SK-MEL-5 (cell line): ENCODE data around the gene MAMDC4. TPM values are rescaled to one million over a fixed set of nuclear protein-coding genes. Genes with fewer than 3 reads are reported as not detected.
"Not testable (repeated sequence)": the region's sequence is repeated elsewhere in the genome, so short reads cannot be mapped to it uniquely, and the experiment has no call there.

ENCODE experiments used
- DNase-seq: peaks from one replicate; pipeline ENCODE4 v3.0.0-alpha.2; 2016; ENCODE audit warnings: low read depth, low spot score
- in situ Hi-C: cut with HindIII; loops from 2 replicates; pipeline ENCODE4 v1.10.0; 2016; ENCODE audit warnings: low sequenced_read_pairs, high pct_unique_total_duplicates, low pct_unique_long_range_greater_than_20kb
- total RNA-seq: library from RNA; depleted of rRNA; stranded (reverse); fragments of >200 nt; shearing (Covaris generic); gene quantifications from 2 replicates; pipeline ENCODE4 v1.2.3, GENCODE V29; 2014

Gene MAMDC4
- total RNA-seq, 1 experiment from 2014 or later, result 1.3 TPM

DNA sequence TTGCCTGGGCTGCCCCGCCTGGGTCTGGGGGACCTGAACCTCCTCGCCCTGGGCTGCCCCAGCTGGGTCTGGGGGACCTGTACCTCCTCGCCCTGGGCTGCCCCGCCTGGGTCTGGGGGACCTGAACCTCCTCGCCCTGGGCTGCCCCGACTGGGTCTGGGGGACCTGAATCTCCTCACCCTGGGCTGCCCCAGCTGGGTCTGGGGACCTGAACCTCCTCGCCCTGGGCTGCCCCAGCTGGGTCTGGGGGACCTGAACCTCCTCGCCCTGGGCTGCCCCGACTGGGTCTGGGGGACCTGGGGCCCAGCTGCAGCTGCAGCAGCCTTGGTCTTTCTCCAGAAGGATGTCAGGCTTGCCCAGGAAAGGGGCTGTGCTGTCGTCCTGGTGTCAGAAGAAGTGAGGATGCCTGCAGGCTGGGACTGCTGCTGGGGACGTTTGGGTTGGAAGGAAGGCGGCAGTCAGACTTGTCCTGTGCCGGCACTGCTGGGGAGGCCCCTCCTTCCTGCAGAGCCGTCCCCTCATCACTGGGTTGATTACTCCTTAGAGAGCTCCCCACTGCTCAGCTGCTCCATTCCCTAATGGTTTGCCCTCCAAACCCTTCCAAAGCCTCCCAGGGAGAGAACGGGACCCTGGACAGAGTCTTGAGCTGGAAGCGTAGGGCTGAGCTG lies 18.6 kb upstream of the MAMDC4 start:
- DNase-seq, in situ Hi-C loops: not testable (repeated sequence)

DNA sequence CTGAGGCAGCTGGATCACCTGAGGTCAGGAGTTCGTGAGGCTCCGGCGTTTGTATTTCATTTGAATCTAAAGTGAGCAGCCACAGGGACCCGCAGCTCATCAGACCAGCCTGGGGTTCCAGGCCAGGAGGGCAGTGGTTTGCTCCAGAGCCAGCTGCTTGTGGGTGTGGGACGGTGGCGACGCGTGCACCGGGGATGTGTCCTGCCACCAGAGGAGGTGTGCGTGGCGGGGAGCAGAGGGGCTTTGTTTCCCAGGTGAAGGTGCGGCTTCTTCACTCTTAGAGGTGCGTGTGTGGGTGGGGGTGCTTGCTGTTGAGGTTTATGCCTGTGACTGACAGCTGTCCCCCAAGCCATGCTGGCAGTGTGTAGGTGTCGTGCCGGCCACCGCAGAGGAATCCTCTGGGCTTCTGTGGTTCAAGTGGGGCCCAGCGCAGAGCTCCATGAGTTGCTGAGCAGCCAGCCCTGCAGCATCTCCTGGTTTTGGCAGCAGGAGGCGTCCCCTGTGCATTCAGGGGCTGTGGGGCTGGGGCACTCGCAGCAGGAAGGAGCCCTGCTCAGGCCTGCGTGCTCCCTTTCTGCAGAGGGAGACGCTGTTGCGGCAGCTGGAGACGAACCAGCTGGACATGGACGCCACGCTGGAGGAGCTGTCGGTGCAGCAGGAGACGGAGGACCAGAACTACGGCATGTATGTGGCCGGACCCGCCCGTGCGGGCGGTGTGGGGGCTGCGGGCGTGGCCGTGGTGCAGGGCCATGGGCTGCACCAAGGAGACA lies 16.8 kb upstream of the MAMDC4 start:
- in situ Hi-C loops, result no loop called here
- DNase-seq, result no peak

DNA sequence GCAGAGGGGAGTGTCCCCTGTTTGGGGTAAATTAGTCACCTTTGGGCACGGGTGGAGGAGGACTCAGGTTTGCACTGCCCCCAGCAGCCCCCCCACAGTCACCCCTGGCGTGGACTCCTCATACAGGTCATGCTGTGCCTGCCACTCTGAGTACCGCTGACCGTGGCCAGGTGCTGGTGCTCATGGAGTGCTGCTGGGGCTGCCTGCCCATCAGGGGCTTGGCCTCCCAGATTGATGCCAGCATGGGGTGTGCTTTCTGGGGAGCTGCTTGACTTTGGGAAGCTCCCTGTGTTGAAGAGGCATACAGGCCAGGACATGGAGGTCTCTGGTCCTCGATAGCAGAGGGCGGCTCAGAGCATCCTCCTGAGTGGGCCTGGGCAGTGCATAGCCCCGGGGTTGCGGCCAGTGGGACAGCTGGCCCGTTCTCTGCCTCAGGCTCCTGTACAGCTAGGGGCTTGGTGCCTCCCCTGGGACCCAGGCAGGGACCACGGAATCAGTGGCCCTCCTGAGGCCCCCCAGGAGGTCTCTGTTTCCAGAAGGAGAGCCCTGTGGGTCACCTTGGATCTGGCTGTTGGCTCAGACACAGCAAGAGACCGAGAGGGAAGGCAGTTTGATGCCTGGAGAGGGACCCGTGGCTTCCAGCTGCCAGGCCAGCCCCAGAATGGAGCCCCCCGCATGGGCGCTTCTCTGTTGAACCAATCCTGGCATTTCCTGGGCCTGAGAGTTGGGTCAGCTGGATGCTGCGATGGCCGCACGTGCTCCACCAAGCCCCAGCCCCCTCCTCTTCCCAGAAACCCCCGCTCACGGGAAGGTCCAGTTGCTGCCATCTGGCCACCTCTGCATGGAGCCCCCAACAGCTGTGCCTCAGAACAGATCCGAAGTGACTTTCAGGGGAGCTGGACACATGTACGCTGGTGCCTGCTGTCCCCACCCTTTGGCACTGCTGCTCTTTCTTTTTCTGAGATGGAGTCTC lies 15.9 kb upstream of the MAMDC4 start:
- in situ Hi-C loops, result no loop called here
- DNase-seq, result no peak

DNA sequence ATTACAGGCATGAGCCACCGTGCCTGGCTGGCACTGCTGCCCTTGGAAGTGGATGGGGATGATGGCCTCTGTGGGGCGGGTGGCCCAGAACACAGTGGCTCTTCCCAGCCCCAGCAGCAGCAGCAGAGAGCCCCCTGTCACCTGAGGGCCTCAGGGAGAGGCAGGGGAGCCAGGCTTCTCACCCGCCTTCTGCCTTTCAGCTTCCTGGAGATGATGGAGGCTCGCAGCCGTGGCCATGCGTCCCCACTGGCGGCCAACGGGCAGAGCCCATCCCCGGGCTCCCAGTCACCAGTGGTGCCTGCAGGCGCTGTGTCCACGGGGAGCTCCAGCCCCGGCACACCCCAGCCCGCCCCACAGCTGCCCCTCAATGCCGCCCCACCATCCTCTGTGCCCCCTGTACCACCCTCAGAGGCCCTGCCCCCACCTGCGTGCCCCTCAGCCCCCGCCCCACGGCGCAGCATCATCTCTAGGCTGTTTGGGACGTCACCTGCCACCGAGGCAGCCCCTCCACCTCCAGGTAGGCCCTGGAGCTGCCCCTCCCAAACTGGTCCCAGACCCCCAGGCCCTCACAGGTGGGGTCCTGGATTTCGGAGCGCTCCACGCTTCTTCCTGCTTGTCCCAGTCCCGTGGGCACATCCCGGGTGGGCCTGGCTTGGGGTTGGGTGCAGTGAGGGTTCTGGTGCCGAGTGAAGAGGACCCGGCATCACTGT lies 14.8 kb upstream of the MAMDC4 start:
- no peak for DNase-seq
- in situ Hi-C loops, result no loop called here

DNA sequence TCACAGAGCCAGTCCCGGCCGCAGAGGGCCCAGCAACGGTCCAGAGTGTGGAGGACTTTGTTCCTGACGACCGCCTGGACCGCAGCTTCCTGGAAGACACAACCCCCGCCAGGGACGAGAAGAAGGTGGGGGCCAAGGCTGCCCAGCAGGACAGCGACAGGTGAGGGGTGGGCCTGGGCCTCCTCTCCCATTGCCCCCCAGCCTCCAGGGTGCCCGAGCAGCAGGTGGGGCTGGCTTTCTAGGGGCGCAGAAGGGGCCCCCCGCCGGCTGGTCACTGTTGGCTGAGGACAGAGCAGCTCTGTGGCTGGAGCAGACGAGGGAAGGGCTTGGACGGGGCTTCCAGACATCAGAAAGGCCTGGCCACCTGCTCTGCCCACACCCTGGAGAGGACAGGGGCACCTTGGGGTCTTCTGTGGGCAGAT lies 14.3 kb upstream of the MAMDC4 start:
- in situ Hi-C loops, DNase-seq: not testable (repeated sequence)

DNA sequence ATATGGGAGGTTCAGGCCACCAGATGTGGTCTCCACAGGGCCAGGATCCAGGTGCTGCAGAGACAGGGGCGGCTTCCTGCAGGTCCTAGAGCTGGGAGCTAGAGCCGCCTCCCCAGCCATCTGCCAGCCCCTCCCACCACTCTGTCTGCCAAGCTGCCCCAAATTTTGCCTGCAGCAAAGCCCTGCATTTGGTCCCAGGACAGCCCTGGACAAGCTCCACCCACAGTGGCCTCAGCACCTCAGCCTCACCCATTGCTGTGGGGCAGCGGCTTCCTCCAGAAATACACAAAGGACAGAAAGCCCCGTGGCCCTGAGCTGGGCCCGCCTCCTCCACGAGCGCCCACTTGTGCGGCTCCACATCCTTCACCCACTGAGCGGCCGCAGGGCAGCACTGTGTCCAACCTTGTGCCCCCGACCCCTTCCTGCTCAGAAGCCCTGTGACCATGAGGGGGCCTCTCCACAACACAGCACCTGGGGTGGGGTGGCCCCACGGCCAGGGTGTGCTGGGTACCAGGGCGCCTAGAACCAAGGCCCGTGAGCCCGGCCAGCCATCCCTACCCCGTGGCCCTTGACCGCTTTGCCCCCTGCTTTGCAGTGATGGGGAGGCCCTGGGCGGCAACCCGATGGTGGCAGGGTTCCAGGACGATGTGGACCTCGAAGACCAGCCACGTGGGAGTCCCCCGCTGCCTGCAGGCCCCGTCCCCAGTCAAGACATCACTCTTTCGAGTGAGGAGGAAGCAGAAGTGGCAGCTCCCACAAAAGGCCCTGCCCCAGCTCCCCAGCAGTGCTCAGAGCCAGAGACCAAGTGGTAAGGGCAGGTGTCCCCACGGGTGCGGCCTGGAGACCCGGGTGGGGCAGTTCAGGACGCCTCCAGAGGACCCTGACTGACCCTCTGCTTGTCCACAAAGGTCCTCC lies 13.6 kb upstream of the MAMDC4 start:
- DNase-seq, result no peak
- in situ Hi-C loops, result no loop called here

DNA sequence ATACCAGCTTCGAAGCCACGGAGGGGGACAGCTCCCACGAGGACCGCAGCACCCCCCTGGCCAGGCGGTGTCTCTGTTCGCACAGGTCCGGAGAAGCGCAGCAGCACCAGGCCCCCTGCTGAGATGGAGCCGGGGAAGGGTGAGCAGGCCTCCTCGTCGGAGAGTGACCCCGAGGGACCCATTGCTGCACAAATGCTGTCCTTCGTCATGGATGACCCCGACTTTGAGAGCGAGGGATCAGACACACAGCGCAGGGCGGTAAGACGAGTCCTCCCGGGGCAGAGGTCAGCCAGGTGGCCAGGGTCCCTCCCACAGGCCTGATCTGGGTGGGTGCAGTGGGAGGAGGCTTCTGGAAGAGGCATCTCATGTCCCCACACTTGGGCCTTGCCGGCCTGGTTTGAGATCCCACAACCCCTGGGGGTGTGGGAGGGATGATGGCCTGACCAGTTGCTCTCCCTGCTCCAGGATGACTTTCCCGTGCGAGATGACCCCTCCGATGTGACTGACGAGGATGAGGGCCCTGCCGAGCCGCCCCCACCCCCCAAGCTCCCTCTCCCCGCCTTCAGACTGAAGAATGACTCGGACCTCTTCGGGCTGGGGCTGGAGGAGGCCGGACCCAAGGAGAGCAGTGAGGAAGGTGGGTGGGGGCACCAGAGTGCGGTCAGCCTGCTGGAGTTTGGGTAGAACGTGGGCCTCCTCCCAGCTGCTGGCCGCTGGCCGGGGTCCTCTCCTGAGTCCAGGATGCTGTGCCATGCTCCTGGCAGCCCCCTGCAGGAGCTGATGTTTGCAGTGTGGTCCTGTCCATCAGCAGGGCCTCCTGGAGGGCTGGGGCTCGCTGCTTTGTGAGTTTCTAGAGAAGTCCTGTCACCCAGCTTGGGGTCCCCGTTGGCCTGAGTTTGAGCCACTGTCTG lies 12.7 kb upstream of the MAMDC4 start:
- no peak for DNase-seq
- in situ Hi-C loops, result no loop called here

DNA sequence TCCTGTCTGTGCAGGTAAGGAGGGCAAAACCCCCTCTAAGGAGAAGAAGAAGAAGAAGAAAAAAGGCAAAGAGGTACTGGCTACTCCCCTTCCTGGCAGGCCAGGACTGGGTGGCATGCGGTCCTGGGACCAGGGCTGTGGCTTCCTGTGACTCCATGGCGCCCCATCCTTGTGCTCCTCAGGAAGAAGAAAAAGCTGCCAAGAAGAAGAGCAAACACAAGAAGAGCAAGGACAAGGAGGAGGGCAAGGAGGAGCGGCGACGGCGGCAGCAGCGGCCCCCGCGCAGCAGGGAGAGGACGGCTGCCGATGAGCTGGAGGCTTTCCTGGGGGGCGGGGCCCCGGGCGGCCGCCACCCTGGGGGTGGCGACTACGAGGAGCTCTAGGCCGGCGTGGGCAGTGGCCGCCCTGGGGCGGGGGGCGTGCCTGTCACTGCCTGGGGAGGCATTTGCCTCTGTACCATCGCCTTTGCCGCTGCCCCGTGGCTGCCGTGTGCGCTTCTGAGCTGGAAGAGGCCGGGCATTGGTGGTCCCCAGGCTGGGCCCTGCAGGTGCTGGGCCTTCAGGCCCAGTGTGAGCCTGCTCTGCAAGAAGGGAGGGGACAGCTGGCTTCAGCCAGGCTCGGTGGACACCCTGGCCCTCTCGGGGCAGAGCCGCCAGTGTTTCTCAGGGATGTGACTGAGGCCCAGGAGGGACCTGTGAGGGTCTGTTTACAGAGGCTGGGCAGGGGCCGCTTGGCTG lies 11.8 kb upstream of the MAMDC4 start:
- in situ Hi-C loops, result no loop called here
- no peak for DNase-seq

DNA sequence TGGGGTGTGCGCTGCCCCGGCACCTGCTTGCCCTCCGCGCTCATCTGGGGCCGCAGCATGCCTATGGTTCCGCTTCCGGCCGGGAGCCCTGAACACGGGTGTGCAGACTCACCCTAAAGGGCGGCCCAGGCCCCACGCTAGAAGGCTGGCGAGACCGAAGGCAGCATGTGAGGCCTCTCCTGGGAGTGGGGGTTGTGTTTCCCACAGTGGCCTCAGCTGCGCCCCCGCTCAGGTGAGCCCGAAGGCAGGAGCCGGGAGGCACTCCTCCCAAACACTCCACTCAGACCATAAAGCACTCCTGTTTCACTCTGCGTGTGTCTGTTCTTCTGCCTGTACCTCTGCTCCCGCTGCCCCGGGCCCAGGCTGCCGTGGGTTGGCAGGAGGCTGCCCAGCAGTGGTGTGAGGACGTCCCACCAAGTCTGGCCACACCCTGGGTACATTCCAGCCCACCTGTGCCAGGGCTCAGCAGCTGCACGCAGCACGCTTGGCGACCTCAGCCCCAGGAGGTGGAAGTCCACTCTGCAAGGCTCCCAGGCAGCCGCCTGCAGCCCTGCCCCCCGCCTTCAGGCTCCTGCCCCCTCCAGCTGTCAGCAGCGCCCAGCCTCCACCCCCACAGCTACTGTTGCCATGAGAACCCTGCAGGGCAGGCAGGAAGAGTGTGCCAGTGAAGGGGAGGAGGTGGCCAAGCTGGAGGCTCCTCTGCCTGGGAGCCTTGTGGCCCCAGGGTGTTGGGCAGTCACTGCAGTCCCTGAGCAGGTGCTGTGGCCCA lies 11.1 kb upstream of the MAMDC4 start:
- no peak for DNase-seq
- in situ Hi-C loops, result no loop called here

DNA sequence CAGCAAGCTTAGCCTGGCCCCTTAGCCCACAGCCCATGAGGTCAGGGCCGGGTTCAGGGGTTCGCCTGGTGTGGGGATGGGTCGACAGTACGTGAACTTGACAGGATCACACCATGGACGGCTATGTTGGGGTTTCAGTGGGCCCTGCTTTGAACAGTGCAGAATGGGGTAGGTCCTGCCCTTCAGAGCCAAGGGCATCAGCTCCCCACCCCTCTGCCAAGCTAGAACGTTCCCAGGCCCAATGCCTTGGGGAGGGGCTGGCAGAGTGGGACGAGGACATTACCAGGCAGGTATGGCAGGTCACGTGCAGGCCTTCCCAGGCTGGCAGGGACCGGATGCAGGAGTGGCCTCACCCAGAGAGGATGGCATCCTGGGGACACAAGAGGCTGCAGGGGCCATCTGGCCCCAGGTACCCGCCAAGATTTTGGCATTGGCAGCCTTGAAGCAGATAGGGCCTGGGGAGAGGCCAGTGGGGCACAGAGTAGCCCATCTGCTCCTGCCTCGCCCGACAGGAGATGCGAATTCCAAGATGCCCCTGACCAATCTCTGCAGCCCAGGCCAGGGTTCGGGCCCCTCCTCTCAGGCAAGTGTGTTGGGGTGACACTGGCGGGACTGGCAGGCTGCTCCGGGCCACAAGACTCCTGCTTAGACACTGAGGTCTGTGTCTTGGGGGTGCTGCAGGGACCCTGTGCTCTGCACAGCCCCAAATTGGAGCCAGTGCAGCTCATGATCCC lies 10.3 kb upstream of the MAMDC4 start:
- in situ Hi-C loops, DNase-seq: not testable (repeated sequence)

DNA sequence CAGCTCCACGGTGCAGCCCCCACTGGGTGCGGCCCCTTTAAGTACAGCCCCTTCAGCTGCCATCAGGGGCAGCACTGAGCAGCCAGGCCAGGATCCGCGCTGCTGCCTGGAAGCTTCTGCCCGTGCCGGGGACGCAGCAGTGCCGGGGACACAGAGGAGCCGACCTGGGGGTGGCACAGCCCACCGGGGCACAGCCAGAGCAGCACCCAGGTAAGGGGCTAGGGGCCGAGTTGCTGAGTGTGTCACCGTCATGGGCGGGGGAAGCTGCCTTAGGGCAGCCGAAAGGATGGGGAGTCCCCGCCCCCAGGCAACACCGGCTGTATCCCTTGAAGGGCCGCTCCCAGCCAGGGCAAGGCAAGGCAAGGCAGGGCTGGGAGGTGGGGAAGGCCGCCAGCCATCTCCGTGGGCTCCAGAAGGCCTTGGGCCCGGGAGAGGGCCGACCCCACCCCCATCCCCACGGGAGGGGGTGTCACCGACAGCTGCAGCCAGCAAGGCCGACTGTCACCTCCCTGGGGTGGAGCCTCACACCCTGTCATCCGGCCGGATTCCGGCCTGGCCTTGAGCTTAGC lies 9.7 kb upstream of the MAMDC4 start, which contains the start of gene AJM1:
Gene AJM1 (plus strand): TSS at position 99 of the 569 bp plus-strand sequence. CDS start 1,937 bp downstream, outside the sequence.
- in situ Hi-C loops, result not testable (repeated sequence)
- DNase-seq, result peak; percentile 78

DNA sequence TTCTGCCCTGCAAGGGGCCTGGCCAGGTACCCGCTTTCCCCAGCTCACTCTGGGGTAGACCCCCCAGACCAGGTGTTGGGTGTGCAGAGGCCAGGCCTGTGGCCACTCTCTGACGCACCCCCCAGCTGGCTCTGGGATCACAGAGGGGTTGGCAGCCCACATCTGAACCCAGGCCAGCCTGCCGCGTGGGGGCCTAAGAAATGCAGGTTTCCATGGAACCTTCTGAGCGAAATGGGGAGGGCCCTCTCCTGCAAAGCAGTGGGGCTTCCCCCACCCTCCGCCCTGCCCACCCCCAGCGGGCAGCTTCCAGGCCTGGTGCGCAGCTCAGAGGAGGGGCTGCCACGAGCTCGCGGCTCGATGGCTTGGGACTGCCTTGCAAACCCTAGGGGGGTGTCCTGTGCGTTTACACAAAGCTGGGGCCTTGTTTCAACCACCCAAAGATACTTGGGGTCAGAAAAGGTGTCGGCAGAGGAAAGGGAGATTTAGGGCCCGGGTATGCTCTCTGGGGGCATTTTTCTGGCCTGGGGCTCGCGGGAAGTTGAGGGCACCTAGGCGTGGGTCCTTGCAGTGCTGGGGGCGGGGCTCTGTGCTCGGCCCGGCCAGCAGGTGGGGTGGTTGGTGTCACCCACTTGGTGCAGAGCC lies 8.9 kb upstream of the MAMDC4 start:
- in situ Hi-C loops, DNase-seq: not testable (repeated sequence)
